IMR-90 (cell line): Measurements from ENCODE around the gene OXNAD1. TPM values are rescaled to one million over a fixed set of nuclear protein-coding genes. Genes with fewer than 3 reads are reported as not detected.

Source experiments
- ATAC-seq: fragments of 200-7000 bp; cut with Tn5 transposase; 2 replicates; pipeline ENCODE4 v1.9.1; 2020; ENCODE audit warnings: low read depth, mild to moderate bottlenecking, moderate library complexity
- BruUV-seq: library from RNA; stranded (reverse); fragments of 400-500 nt; replicated peaks from 2 replicates; lab custom pipeline; 2021; lab: Mats Ljungman, UMichigan
- CTCF ChIA-PET: fragments of 300-600 bp; formaldehyde crosslinking; extraction: SDS; loops from one replicate; lab custom pipeline; 2021; ENCODE audit warnings: antibody characterized with exemption; lab: Yijun Ruan, JAX
- POLR2A ChIA-PET: fragments of 300-600 bp; sonication (Branson Sonifier 250); formaldehyde crosslinking; loops from one replicate; lab custom pipeline; 2022; ENCODE audit warnings: antibody characterized with exemption; ENCODE audit not compliant: unreplicated experiment; lab: Charles Lee
- DNase-seq: peaks from one replicate; pipeline ENCODE4 v3.0.0; 2013
- H2AFZ ChIP-seq: replicated peaks from 2 replicates; pipeline ENCODE3; 2013; ENCODE audit warnings: low read length, mild to moderate bottlenecking; ENCODE audit not compliant: poor library complexity
- H2AK5ac ChIP-seq: 2 replicates; pipeline ENCODE4 v1.6.1; 2013; ENCODE audit warnings: low read depth, low read length, inconsistent platforms
- H2AK9ac ChIP-seq: replicated peaks from 2 replicates; pipeline ENCODE3; 2013; ENCODE audit warnings: mild to moderate bottlenecking, low read depth, low read length, moderate library complexity; ENCODE audit not compliant: poor library complexity
- H2BK120ac ChIP-seq: 2 replicates; pipeline ENCODE4 v1.6.1; 2013; ENCODE audit warnings: low read depth, low read length, inconsistent platforms
- H2BK15ac ChIP-seq: 3 replicates; pipeline ENCODE4 v1.6.1; 2013; ENCODE audit warnings: low read depth, low read length, inconsistent platforms
- H2BK20ac ChIP-seq: 2 replicates; pipeline ENCODE4 v1.6.1; 2013; ENCODE audit warnings: low read depth, mild to moderate bottlenecking, inconsistent platforms, low read length, moderate library complexity
- H2BK5ac ChIP-seq: 2 replicates; pipeline ENCODE4 v1.6.1; 2013; ENCODE audit warnings: mild to moderate bottlenecking, low read depth, low read length, inconsistent platforms; ENCODE audit not compliant: poor library complexity, severe bottlenecking
- H3K14ac ChIP-seq: replicated peaks from 2 replicates; pipeline ENCODE4 v1.6.1; 2013; ENCODE audit warnings: low read depth, low read length, inconsistent platforms
- H3K18ac ChIP-seq: 2 replicates; pipeline ENCODE4 v1.6.1; 2013; ENCODE audit warnings: low read depth, low read length, control low read depth
- H3K23ac ChIP-seq: 2 replicates; pipeline ENCODE4 v1.6.1; 2013; ENCODE audit warnings: low read depth, low read length, inconsistent platforms
- H3K27ac ChIP-seq: 2 replicates; pipeline ENCODE4 v1.5.1; 2013; ENCODE audit warnings: mild to moderate bottlenecking, control low read depth, low read length; ENCODE audit not compliant: insufficient read depth
- H3K27me3 ChIP-seq: 2 replicates; pipeline ENCODE4 v1.6.1; 2013; ENCODE audit warnings: low read length; ENCODE audit not compliant: control insufficient read depth, insufficient read depth
- H3K36me3 ChIP-seq: 2 replicates; pipeline ENCODE4 v1.6.1; 2013; ENCODE audit warnings: low read length, mixed read lengths; ENCODE audit not compliant: control insufficient read depth, insufficient read depth
- H3K4ac ChIP-seq: 2 replicates; pipeline ENCODE4 v1.6.1; 2013; ENCODE audit warnings: low read depth, low read length, inconsistent platforms
- H3K4me1 ChIP-seq: 2 replicates; pipeline ENCODE4 v1.6.1; 2013; ENCODE audit warnings: low read length, mixed read lengths; ENCODE audit not compliant: control insufficient read depth, insufficient read depth
- H3K4me2 ChIP-seq: 2 replicates; pipeline ENCODE4 v1.6.1; 2013; ENCODE audit warnings: low read depth, mild to moderate bottlenecking, control low read depth, low read length, moderate library complexity
- H3K4me3 ChIP-seq: 2 replicates; pipeline ENCODE4 v1.5.1; 2013; ENCODE audit warnings: low read depth, mild to moderate bottlenecking, control low read depth, low read length, moderate library complexity; ENCODE audit not compliant: insufficient read depth
- H3K56ac ChIP-seq: 2 replicates; pipeline ENCODE4 v1.6.1; 2013; ENCODE audit warnings: low read length, inconsistent platforms; ENCODE audit not compliant: insufficient read depth; ENCODE audit errors: extremely low read depth
- H3K79me1 ChIP-seq, 2 experiments: 2 replicates each; pipeline ENCODE4 v1.6.1; 2013; ENCODE audit warnings: low read length in 2 of 2, inconsistent platforms in 1 of 2, low read depth in 1 of 2
- H3K9ac ChIP-seq: 2 replicates; pipeline ENCODE4 v1.6.1; 2013; ENCODE audit warnings: low read depth, low read length, control low read depth
- H3K9me1 ChIP-seq: 2 replicates; pipeline ENCODE4 v1.6.1; 2013; ENCODE audit warnings: low read length, inconsistent platforms; ENCODE audit not compliant: insufficient read depth
- H3K9me3 ChIP-seq: 2 replicates; pipeline ENCODE4 v1.6.1; 2013; ENCODE audit warnings: low read length; ENCODE audit not compliant: control insufficient read depth, insufficient read depth
- H4K20me1 ChIP-seq: 2 replicates; pipeline ENCODE4 v1.6.1; 2013; ENCODE audit warnings: low read length, inconsistent platforms; ENCODE audit not compliant: insufficient read depth
- H4K5ac ChIP-seq: 2 replicates; pipeline ENCODE4 v1.6.1; 2013; ENCODE audit warnings: mild to moderate bottlenecking, low read depth, low read length, control low read depth
- H4K8ac ChIP-seq, 2 experiments: 2 replicates each; pipeline ENCODE4 v1.6.1; 2013; ENCODE audit warnings: low read depth in 2 of 2, low read length in 2 of 2, control low read depth in 1 of 2, inconsistent platforms in 1 of 2
- H4K91ac ChIP-seq: 2 replicates; pipeline ENCODE4 v1.6.1; 2013; ENCODE audit warnings: low read depth, low read length, inconsistent platforms; ENCODE audit not compliant: insufficient read depth
- FOS ChIP-seq: fragments of 150-350 bp; IDR thresholded peaks from 2 replicates; pipeline ENCODE4 v1.6.1; 2016; ENCODE audit warnings: low read depth, low read length
- POLR2A ChIP-seq: IDR thresholded peaks from 2 replicates; pipeline ENCODE4 v1.6.1; 2012; ENCODE audit warnings: mild to moderate bottlenecking, low read depth, low read length
- RAD21 ChIP-seq: IDR thresholded peaks from 2 replicates; pipeline ENCODE4 v1.6.1; 2012; ENCODE audit warnings: low read length, improper control_type of control experiment
- RFX5 ChIP-seq: IDR thresholded peaks from 2 replicates; pipeline ENCODE4 v1.8.0; 2012; ENCODE audit warnings: low read depth, mild to moderate bottlenecking, low read length, moderate library complexity
- SMC3 ChIP-seq: fragments of 150-350 bp; IDR thresholded peaks from 2 replicates; pipeline ENCODE4 v1.6.1; 2016; ENCODE audit warnings: low read depth, mild to moderate bottlenecking, antibody characterized with exemption, low read length, moderate library complexity
- WGBS, 2 experiments: methylation state at CpG; one replicate each; pipeline versions ENCODE4 v1.1.5 to v1.1.7; 2013; ENCODE audit warnings: missing lambda C conversion rate in 2 of 2; ENCODE audit not compliant: insufficient read length in 1 of 2; ENCODE audit errors: extremely low coverage in 2 of 2; 5-methylcytosine and 5-hydroxymethylcytosine counted together
- dilution Hi-C: fragments of 300-500 bp; cut with HindIII; formaldehyde crosslinking; loops from one replicate; pipeline ENCODE4 v1.14.3; 2018; ENCODE audit warnings: low sequenced_read_pairs; ENCODE audit not compliant: unreplicated experiment
- in situ Hi-C: fragments of 300-500 bp; cut with MboI; formaldehyde crosslinking; loops from 3 replicates; pipeline ENCODE4 v1.14.3; 2019; ENCODE audit warnings: low sequenced_read_pairs, inconsistent platforms, mixed read lengths
- intact Hi-C: fragments of 100-400 bp; cut with micrococcal nuclease; formaldehyde crosslinking; loops from 2 replicates; pipeline ENCODE4 v1.10.0; 2022
- polyA plus RNA-seq, 3 experiments: library from polyadenylated mRNA; depleted of rRNA; stranded (reverse); fragments of >200 nt; gene quantifications; 2 replicates each; pipeline ENCODE4 v1.2.3, GENCODE V29; 2012; ENCODE audit warnings: low replicate concordance in 1 of 3
- total RNA-seq: library from RNA; depleted of rRNA; stranded (reverse); fragments of >200 nt; gene quantifications from 2 replicates; pipeline ENCODE4 v1.2.3, GENCODE V29; 2012

OXNAD1 gene
- total and polyA plus RNA-seq, 2 of the 4 experiments (the other 2 are of a cell fraction): 6.2 to 11.3 TPM

GRCh38 chr3:16243706-16244490 lies 21.1 kb upstream of the OXNAD1 start:
- Histone ChIP-seq H2BK120ac (peak overlapping the region; percentile 45), H3K14ac (peak overlapping the region; percentile 65), H2AFZ (peak overlapping the region; percentile 60), H3K9me3 (no peaks in the 10 kb centered on the region), H3K23ac (peak overlapping the region; percentile 36; the same call in 1 of the 2 replicates), H3K79me1 (no peaks in the 10 kb centered on the region), H3K36me3 (no peaks in the 10 kb centered on the region), H4K20me1 (no peaks in the 10 kb centered on the region), H4K5ac (peak overlapping the region; percentile 19), H3K9me1 (peaks cover 17% of the 10 kb centered on the region), H3K9ac (peak overlapping the region; percentile 41; the same call in 1 of the 2 replicates), H3K4ac (peak overlapping the region; percentile 39), H2BK5ac (no peak overlapping the region), H3K4me1 (peaks cover 18% of the 10 kb centered on the region), H3K4me2 (no peak overlapping the region; the same call in 1 of the 2 replicates), H2AK5ac (peak overlapping the region; percentile 32; the same call in 1 of the 2 replicates), H3K4me3 (no peak overlapping the region), H2BK15ac (peak overlapping the region; percentile 22; the same call in 2 of the 3 replicates), H2AK9ac (no peak overlapping the region), H4K8ac (peak overlapping the region; percentile 12 to 79; a peak in 3 of 4 replicates), H3K27ac (no peak overlapping the region), H2BK20ac (peak overlapping the region; percentile 48), H3K56ac (0 out of 2 replicates have a peak overlapping the region, but pooled peaks have one; percentile 19), H3K27me3 (no peaks in the 10 kb centered on the region), H3K18ac (peak overlapping the region; percentile 32; the same call in 1 of the 2 replicates), H4K91ac (peak overlapping the region; percentile 50; the same call in 1 of the 2 replicates)
- dilution Hi-C loops (no loop called here), in situ Hi-C loops (loop anchor here (5.0 to 25.0 kb wide), 3 partner anchors 62 to 607 kb away; no protein-coding TSS in a partner anchor), intact Hi-C loops (loop anchor here (10.0 kb wide), 1 partner anchor 609 kb away; no protein-coding TSS in a partner anchor)
- TF ChIP-seq POLR2A (no peak), SMC3 (0 out of 2 replicates have a peak, but pooled peaks have one; percentile 11), RAD21 (peak; percentile 1; the same call in 1 of the 2 replicates), FOS (no peak), RFX5 (no peak)
- no TSS peak for BruUV-seq
- WGBS, 2 experiments: 34% methylated on average over 4 of the region's 9 CpGs; no CpG with 5 or more reads in 1 of the 2 experiments
- ChIA-PET CTCF (interaction anchor here (1.4 kb wide), 1 partner anchor 195 kb away, joined by 6 read pairs; no protein-coding TSS in a partner anchor), POLR2A (interaction anchor here (0.6 kb wide), 1 partner anchor 261 kb away, joined by 5 read pairs; no protein-coding TSS in a partner anchor)
- DNase-seq (peak; percentile 51), ATAC-seq (peak; percentile 36)
